ENCODE measurements around the gene ARID3B.
"Not testable (repeated sequence)": the region's sequence is repeated elsewhere in the genome, so short reads cannot be mapped to it uniquely, and the experiment has no call there.

The ARID3B gene

DNA sequence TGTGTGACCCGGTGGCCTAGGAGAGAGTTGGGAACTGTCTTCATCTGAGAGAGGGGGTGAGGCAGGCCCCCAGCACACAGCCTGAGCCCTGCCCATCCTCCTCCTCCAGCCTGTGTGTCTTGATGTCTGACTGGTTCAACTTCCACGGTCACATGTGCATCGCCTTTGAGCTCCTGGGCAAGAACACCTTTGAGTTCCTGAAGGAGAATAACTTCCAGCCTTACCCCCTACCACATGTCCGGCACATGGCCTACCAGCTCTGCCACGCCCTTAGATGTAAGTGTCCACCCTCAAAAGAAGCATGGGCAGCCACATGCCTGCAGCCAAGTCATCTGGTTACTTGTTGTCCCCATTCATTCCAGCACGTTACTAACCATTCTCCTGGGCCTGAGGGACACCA is 84.7 kb downstream of the ARID3B start:
- DNase-seq = no peak

DNA sequence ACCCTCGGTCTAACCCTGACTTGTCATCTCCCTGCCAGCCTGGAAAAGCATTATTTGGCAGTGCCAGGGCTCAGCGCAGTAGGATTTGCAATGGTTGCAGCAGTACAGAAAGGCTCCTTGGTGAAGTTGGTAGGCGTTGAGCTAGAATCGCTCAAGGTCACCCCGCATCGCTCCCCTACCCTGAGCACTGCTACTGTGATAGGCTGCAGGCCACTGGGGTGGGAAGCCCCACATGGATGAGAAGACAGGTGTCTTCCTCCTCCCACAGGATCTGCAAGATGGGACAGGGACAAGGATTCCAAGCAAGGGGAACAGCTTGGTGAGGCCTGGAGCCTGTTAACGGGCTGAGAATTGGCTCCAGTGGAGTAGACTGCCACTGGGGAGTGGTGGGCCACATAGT is 85.3 kb downstream of the ARID3B start:
- no peak for DNase-seq

DNA sequence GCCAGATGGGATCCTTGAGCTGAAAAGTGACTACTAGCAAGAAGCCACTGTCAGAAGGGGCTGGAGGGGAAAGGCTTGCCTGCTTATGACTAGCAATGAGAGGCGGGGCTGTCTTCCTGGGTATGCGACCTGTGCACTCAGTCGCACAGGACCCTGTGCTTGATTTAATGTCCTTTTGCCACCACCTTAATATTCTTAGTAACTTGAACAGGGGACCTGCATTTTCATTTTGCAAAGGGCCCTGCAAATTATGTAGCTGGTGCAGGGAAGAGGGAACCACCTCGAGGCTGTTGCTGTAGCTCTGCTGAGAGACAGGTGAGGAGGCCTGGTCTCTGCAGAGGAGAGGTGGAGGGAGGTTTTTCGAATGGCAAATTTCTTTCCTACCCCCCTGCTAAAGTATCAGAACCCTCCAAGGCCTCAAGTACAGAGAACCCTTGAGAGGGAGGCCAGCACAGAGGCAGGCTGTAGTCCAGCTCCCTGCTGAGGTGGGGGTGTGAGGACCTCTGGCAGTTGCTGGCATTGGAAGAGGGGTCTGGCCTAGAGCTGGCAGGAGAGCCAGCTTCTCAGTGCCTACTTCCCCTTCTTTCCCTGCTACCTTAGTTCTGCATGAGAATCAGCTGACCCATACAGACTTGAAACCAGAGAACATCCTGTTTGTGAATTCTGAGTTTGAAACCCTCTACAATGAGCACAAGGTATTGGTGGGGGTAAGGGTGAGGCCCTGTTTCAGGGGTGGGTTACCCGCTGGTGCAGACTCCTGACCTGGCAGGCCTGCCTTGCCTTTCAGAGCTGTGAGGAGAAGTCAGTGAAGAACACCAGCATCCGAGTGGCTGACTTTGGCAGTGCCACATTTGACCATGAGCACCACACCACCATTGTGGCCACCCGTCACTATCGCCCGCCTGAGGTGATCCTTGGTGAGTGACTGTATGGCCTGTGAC is 86.0 kb downstream of the ARID3B start:
- no peak for DNase-seq

GRCh38 chr15:74627766-74628165 is 86.7 kb downstream of the ARID3B start:
- no peak for DNase-seq

GRCh38 chr15:74628199-74628598 is 87.2 kb downstream of the ARID3B start:
- DNase-seq = no peak

DNA sequence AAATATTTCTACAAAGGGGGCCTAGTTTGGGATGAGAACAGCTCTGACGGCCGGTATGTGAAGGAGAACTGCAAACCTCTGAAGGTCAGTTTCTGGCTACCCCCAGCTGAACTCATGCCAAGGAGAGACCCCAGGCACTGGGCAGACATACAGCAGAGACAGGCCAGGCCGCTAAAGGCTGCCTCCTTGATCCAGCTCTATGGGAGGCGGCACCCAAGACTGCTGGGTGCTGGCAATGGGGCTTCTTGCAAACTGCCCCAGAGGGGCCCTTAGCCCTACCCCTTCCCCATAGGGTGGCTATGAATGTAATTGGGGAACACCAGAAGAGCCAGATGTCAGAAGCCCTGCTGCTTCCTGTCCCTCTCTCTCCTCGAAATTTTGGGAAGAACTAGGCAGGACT is 87.9 kb downstream of the ARID3B start:
- DNase-seq = no peak

- not testable (repeated sequence) for DNase-seq
Observed at GRCh38 chr15:74629696-74630095, 88.7 kb downstream of the ARID3B start.

DNA sequence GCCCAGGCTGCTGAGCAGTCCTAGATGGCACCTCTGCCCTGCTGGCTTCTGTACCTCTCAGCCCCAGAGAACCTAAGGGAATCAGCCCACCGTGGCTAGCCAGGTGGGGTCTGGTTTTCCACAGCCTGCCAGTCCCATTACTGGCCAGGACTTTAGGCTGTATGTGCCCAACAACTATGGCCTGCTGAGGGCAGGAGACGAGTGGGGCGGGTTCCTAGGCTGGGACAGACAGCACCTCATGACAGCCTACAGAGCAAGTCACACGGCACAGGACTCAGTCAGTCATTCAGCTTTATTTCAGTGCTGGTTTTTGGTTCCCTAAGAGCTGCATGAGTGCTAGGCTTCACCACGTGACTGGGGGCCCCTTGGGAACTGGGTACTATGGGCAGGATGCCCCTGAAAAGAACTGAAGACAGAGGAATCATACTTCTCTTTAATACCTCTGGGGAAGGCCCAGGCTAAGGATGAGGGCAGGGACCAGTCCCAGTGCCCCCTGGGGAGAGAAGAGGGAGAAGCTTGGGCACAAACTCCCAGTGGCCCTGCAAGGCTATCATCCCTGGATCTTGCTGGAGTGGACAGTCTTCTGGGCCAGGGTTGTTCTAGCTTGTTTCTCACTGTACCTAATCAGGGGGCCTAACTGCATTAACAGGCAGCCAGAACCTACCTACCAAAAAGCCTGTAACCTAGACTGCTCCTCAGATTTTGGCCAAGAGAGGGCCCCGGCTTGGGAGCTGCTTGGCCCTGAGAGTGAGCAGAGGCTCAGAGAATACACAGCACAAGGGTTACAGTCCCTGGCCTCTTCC is 89.5 kb downstream of the ARID3B start:
- no peak for DNase-seq

DNA sequence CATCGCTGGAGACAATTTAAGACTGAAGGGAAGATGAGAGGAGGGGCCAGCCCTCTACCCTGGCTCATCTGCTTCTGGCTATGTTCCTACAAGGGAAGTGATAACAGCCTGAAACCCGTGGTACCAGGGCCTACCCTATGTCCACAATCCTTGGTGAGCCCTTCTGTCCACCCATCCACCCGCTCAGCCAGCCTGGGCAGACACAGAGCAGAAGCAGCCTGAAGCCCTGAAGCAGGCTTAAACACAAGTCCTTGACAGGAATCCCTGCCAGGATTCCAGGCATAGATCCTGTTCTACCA is 90.0 kb downstream of the ARID3B start:
- no peak for DNase-seq

- no peak for DNase-seq
Observed at GRCh38 chr15:74631408-74631807, 90.4 kb downstream of the ARID3B start.

GRCh38 chr15:74631935-74632560 is 91.0 kb downstream of the ARID3B start:
- DNase-seq = peak; percentile 71

GRCh38 chr15:74632601-74633000 is 91.6 kb downstream of the ARID3B start:
- no peak for DNase-seq

DNA sequence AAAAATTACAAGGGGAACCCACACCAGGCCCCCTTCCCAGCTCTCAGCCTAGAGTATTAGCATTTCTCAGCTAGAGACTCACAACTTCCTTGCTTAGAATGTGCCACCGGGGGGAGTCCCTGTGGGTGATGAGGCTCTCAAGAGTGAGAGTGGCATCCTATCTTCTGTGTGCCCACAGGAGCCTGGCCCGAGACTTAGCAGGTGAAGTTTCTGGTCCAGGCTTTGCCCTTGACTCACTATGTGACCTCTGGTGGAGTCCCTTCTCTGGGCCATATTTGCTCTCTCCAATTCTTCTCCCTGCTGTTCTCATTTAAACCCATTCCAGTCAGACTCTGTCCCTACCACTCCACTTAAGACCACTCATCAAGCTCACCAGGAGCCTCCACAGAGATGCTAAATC is 92.8 kb downstream of the ARID3B start:
- no peak for DNase-seq

- DNase-seq = peak; percentile 80
Observed at GRCh38 chr15:74635228-74635627, 94.2 kb downstream of the ARID3B start.

DNA sequence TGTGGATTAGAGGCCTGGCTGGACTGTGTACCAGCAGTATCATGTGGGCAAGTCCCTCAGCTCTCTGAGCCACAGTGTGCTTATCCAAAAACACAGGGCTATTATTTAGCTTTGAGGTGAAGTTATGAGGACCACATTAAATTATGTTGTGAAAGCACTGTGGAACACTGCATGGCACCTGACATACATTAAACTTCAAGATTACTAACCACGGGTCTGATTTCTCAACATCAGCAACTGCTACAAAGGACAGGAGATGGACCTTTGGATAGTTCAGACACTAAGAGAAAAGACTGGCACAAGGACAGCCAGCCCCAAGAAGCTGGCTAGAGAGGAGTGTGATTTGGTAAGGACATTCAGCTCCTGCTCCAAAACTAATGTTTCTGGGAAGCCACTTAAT is 96.0 kb downstream of the ARID3B start:
- DNase-seq = peak; percentile 8

- DNase-seq = no peak
Observed at GRCh38 chr15:74641151-74641550, 100.1 kb downstream of the ARID3B start.

GRCh38 chr15:74642348-74642733 is 101.3 kb downstream of the ARID3B start:
- DNase-seq = no peak

- DNase-seq = peak; percentile 83
Observed at GRCh38 chr15:74642734-74643664, 102.0 kb downstream of the ARID3B start.

GRCh38 chr15:74643665-74644204 is 102.7 kb downstream of the ARID3B start:
- DNase-seq = peak; percentile 46

DNA sequence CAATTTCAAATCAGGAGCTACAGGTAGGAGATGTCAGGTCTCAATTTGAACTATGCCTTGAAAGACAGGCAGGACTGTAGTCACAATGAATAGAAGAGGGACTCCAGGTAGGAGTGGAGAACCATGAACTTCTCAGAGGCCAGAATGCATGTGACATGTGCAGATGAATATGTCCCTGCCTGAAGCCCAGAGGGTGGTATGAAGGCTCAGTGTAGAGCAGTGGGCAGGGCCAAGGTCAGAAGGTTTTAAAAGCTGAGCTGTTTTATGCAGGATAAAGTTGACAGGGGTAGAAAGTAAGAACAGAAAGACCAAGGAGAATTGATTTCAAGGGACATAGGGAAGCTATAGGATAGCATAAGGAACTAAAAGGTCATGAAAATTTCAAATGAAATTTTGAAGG is 105.5 kb downstream of the ARID3B start:
- no peak for DNase-seq

All from OCI-M1 (cell line).